B cell (primary cell): ENCODE data around the gene C19orf33. TPM values are rescaled to one million over a fixed set of nuclear protein-coding genes. Genes with fewer than 3 reads are reported as not detected.

Source experiments
- ATAC-seq: fragments of 200-7000 bp; cut with Tn5 transposase; one replicate; pipeline ENCODE4 v1.10.0; 2021; ENCODE audit warnings: low read depth, mild to moderate bottlenecking, moderate number of reproducible peaks, moderate library complexity
- CTCF ChIA-PET: fragments of 350-600 bp; sonication (Branson Sonifier 250); formaldehyde crosslinking; loops from one replicate; lab custom pipeline; 2021; ENCODE audit warnings: antibody characterized with exemption, inconsistent platforms; lab: Charles Lee
- POLR2A ChIA-PET: fragments of 350-600 bp; sonication (Branson Sonifier 250); formaldehyde crosslinking; loops from one replicate; lab custom pipeline; 2021; ENCODE audit warnings: antibody characterized with exemption; lab: Charles Lee
- DNase-seq: peaks from one replicate; pipeline ENCODE4 v3.0.0; 2013
- H2AFZ ChIP-seq: 2 replicates; pipeline ENCODE4 v1.6.1; 2012; ENCODE audit warnings: mild to moderate bottlenecking, low read depth, low read length; ENCODE audit not compliant: insufficient read depth, poor library complexity, severe bottlenecking
- H3K27ac ChIP-seq, 2 donors: 1 replicate in 1 of 2; 2 replicates in 1 of 2; pipeline ENCODE4 v1.5.1; 2012 to 2013; ENCODE audit warnings: low read length in 2 of 2, mild to moderate bottlenecking in 2 of 2, moderate library complexity in 1 of 2
- H3K27me3 ChIP-seq, 4 experiments: fragments of 200-600 bp in 1 of 4; sonication (generic) in 1 of 4; replicated peaks in 1 of 4; 1 replicate in 2 of 4; 2 replicates in 2 of 4; pipeline versions ENCODE4 v1.6.1 to v1.7.0; 2013 to 2016; ENCODE audit warnings: low read length in 3 of 4, mild to moderate bottlenecking in 2 of 4, mixed read lengths in 1 of 4, moderate library complexity in 1 of 4; ENCODE audit not compliant: insufficient read depth in 4 of 4, control insufficient read depth in 3 of 4; ENCODE audit errors: control extremely low read depth in 1 of 4
- H3K36me3 ChIP-seq, 2 experiments: replicated peaks in 1 of 2; 1 replicate in 1 of 2; 2 replicates in 1 of 2; pipeline versions ENCODE4 v1.6.1 to v1.7.1; 2013; ENCODE audit warnings: low read length in 1 of 2; ENCODE audit not compliant: insufficient read depth in 2 of 2, control insufficient read depth in 1 of 2; ENCODE audit errors: control extremely low read depth in 1 of 2, extremely low read depth in 1 of 2
- H3K4me1 ChIP-seq, 2 donors: fragments of 200-600 bp in 1 of 2; sonication (generic) in 1 of 2; 1 replicate in 1 of 2; 2 replicates in 1 of 2; pipeline versions ENCODE4 v1.5.1 to v1.6.1; 2013 to 2017; ENCODE audit warnings: low read length in 2 of 2; ENCODE audit not compliant: control insufficient read depth in 2 of 2, insufficient read depth in 2 of 2
- H3K4me2 ChIP-seq: replicated peaks from 2 replicates; pipeline ENCODE3; 2012; ENCODE audit warnings: mild to moderate bottlenecking, low read depth, low read length; ENCODE audit not compliant: poor library complexity, severe bottlenecking
- H3K4me3 ChIP-seq, 5 experiments: fragments of 200-600 bp in 1 of 5; sonication (generic) in 1 of 5; 1 replicate in 3 of 5; 2 replicates in 2 of 5; pipeline versions ENCODE4 v1.5.1 to v1.7.0; 2011 to 2016; ENCODE audit warnings: low read length in 4 of 5, mild to moderate bottlenecking in 4 of 5, low read depth in 2 of 5, control low read depth in 1 of 5, moderate library complexity in 1 of 5; ENCODE audit not compliant: insufficient read depth in 1 of 5; ENCODE audit errors: control extremely low read depth in 1 of 5, extremely low read depth in 1 of 5
- H3K79me2 ChIP-seq: fragments of 200-600 bp; sonication (generic); one replicate; pipeline ENCODE4 v1.6.0; 2016; ENCODE audit warnings: low read length; ENCODE audit not compliant: control insufficient read depth, insufficient read depth
- H3K9ac ChIP-seq: fragments of 200-600 bp; sonication (generic); 2 replicates; pipeline ENCODE4 v1.6.1; 2017; ENCODE audit warnings: mild to moderate bottlenecking, low read length, moderate library complexity
- H3K9me3 ChIP-seq, 3 donors: one replicate each; pipeline versions ENCODE4 v1.6.1 to v1.7.1; 2013; ENCODE audit warnings: low read length in 2 of 3; ENCODE audit not compliant: control insufficient read depth in 2 of 3, insufficient read depth in 1 of 3; ENCODE audit errors: control extremely low read depth in 1 of 3
- H4K20me1 ChIP-seq: 2 replicates; pipeline ENCODE4 v1.6.0; 2012; ENCODE audit warnings: mild to moderate bottlenecking, low read length; ENCODE audit not compliant: insufficient read depth, control insufficient read depth, poor library complexity, severe bottlenecking
- H3K27ac Mint-ChIP-seq: one replicate; pipeline ENCODE4 v1.8.0; 2021; ENCODE audit warnings: mixed read lengths
- H3K27me3 Mint-ChIP-seq: one replicate; pipeline ENCODE4 v1.8.0; 2021; ENCODE audit warnings: mixed read lengths
- H3K4me1 Mint-ChIP-seq: one replicate; pipeline ENCODE4 v1.8.0; 2021; ENCODE audit warnings: mixed read lengths
- H3K4me3 Mint-ChIP-seq: one replicate; pipeline ENCODE4 v1.8.0; 2021; ENCODE audit warnings: mixed read lengths
- H3K9me3 Mint-ChIP-seq: one replicate; pipeline ENCODE4 v1.8.0; 2022; ENCODE audit warnings: mixed read lengths; ENCODE audit not compliant: insufficient read depth
- EZH2 ChIP-seq: IDR thresholded peaks from 2 replicates; pipeline ENCODE4 v1.6.1; 2012; ENCODE audit warnings: borderline replicate concordance, low read depth, mild to moderate bottlenecking, moderate library complexity, low read length; ENCODE audit not compliant: insufficient read depth, poor library complexity, severe bottlenecking
- WGBS: methylation state at CpG from one replicate; pipeline ENCODE4 v1.1.5; 2013; ENCODE audit warnings: missing lambda C conversion rate; ENCODE audit not compliant: insufficient coverage; 5-methylcytosine and 5-hydroxymethylcytosine counted together
- intact Hi-C: fragments of 100-400 bp; cut with micrococcal nuclease; formaldehyde crosslinking; loops from one replicate; pipeline ENCODE4 v1.10.0; 2022
- polyA plus RNA-seq: library from polyadenylated mRNA; depleted of rRNA; stranded (reverse); fragments of >200 nt; gene quantifications from 2 replicates; pipeline ENCODE4 v1.2.3, GENCODE V29; 2012
- total RNA-seq, 2 donors: library from RNA; stranded (reverse); fragments of 120-200 nt in 1 of 2; gene quantifications; 1 replicate in 1 of 2; 2 replicates in 1 of 2; pipeline versions ENCODE4 v1.2.3 to v1.2.4, GENCODE V29; 2013 to 2022
- TF ChIP-seq, protein P1 (sequence below): fragments of 200-600 bp; IDR thresholded peaks from one replicate; pipeline ENCODE4 v1.8.0; 2022; ENCODE audit warnings: antibody characterized with exemption, mild to moderate bottlenecking

C19orf33 gene
- total and polyA plus RNA-seq, 2 donors (not counting 1 experiment from before 2014, with no cell fraction given): 1.2 TPM; not detected in 1

DNA sequence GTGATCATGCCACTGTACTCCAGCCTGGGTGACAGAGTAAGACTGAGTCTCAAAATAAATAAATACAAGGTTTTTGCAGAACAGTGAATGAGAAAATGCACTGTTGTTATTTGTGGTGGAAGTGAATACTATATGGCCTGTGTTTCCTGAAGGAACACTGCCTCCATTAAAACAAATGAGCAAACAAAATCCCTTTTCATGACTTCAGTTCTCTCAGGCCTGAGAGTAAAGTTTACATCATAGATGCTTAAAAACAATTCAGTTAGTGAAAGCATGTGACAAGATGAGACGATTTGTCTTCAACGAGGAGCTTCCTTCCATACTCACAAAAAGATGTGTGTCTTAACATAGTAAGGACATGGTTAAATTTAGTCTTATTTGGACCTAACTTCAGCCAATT lies 25.3 kb upstream of the C19orf33 start:
- Mint-ChIP-seq H3K27ac (no peak overlapping the region), H3K4me3 (no peak overlapping the region), H3K27me3 (no peaks in the 10 kb centered on the region), H3K4me1 (peaks cover 12% of the 10 kb centered on the region), H3K9me3 (no peaks in the 10 kb centered on the region)
- intact Hi-C loops: no loop called here
- DNase-seq (no peak), ATAC-seq (no peak)
- Histone ChIP-seq H2AFZ (no peak overlapping the region), H3K9me3 (no peaks in the 10 kb centered on the region), H4K20me1 (peaks cover 11% of the 10 kb centered on the region), H3K27ac (no peak overlapping the region), H3K79me2 (peaks cover 37% of the 10 kb centered on the region), H3K36me3 (peaks cover 4 to 6% of the 10 kb centered on the region in 2 experiments), H3K4me1 (no peaks in the 10 kb centered on the region), H3K4me3 (no peak overlapping the region), H3K4me2 (no peak overlapping the region), H3K27me3 (no peaks in the 10 kb centered on the region), H3K9ac (no peak overlapping the region)
- no CpG with 5 or more reads among the region's 2 CpGs for WGBS
- CTCF ChIA-PET: no interaction called here
- TF ChIP-seq, protein P1, sequence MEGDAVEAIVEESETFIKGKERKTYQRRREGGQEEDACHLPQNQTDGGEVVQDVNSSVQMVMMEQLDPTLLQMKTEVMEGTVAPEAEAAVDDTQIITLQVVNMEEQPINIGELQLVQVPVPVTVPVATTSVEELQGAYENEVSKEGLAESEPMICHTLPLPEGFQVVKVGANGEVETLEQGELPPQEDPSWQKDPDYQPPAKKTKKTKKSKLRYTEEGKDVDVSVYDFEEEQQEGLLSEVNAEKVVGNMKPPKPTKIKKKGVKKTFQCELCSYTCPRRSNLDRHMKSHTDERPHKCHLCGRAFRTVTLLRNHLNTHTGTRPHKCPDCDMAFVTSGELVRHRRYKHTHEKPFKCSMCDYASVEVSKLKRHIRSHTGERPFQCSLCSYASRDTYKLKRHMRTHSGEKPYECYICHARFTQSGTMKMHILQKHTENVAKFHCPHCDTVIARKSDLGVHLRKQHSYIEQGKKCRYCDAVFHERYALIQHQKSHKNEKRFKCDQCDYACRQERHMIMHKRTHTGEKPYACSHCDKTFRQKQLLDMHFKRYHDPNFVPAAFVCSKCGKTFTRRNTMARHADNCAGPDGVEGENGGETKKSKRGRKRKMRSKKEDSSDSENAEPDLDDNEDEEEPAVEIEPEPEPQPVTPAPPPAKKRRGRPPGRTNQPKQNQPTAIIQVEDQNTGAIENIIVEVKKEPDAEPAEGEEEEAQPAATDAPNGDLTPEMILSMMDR: no peak
- TF ChIP-seq EZH2: no peak
- POLR2A ChIA-PET: no interaction called here

DNA sequence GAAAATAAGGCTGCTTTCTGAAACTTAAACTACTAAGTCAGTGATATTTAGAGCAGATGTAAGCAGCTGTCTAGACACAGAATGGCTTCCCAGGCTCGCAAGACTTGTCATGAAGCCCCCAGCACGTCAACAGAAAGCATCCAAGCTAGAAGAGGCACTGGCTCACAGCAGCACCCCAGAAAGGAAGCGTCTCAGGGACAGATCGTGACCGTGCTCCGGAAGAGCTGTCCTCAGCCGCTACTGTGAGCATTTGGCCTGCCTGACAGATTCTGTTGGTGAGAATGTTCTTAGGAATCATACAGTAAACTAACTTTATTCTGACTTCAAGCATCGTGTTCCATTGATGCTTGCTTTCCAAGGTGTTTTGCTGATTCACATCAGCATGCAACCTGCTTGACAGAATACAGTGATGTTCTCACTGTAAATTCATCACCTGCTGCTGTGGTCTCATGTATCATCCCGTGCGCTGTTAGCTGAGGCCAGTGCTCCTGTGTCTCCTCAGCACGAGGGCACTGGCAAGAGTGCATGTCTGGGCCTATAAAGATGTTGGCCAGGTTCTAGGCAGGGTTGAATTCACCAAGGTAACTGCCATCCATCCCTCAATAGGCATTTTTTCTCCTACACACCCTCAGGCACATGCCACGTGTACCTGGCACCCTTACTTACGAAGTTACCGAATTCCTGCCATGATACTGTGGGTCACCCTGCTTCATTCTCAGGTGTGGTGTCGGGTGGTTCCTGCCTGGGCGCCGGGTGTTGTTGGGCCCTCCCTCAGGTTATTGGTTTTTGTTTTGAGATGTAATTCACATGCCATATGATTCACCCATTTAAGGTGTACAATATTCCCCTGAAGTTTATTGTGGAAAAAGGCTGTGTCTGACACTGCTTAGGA lies 23.8 kb upstream of the C19orf33 start:
- no peak overlapping the region for H3K9ac ChIP-seq
- H3K79me2 ChIP-seq: peaks cover 25% of the 10 kb centered on the region
- no peak overlapping the region for H3K4me3 Mint-ChIP-seq
- H4K20me1 ChIP-seq: peaks cover 11% of the 10 kb centered on the region
- no peak overlapping the region for H2AFZ ChIP-seq
- H3K27ac ChIP-seq: no peak overlapping the region
- H3K36me3 ChIP-seq: peaks cover 4 to 6% of the 10 kb centered on the region in 2 experiments
- peak overlapping the region; percentile 59 for H3K27ac Mint-ChIP-seq
- DNase-seq (no peak), ATAC-seq (no peak)
- CTCF ChIA-PET: no interaction called here
- peaks cover 10 to 14% of the 10 kb centered on the region in 2 donors for H3K4me1 ChIP-seq
- no peak overlapping the region for H3K4me3 ChIP-seq
- H3K9me3 Mint-ChIP-seq: no peaks in the 10 kb centered on the region
- H3K9me3 ChIP-seq: no peaks in the 10 kb centered on the region
- no peaks in the 10 kb centered on the region for H3K27me3 Mint-ChIP-seq
- intact Hi-C loops: no loop called here
- POLR2A ChIA-PET: no interaction called here
- H3K27me3 ChIP-seq: no peaks in the 10 kb centered on the region
- no peak overlapping the region for H3K4me2 ChIP-seq
- no peak for TF ChIP-seq EZH2
- TF ChIP-seq, protein P1: no peak
- 97% methylated on average over 11 of the region's 17 CpGs for WGBS
- peaks cover 23% of the 10 kb centered on the region for H3K4me1 Mint-ChIP-seq
